Coronary artery (tissue), 2 donors: ENCODE data around the gene MSH4.
A peak's percentile ranks its signal among the peaks of the same experiment; 100 is the strongest.
"Not testable (repeated sequence)": the region's sequence is repeated elsewhere in the genome, so short reads cannot be mapped to it uniquely, and the experiment has no call there.

Experiments
- DNase-seq: peaks from one replicate; pipeline ENCODE4 v3.0.0-alpha.2; 2017; ENCODE audit warnings: low spot score
- H3K27ac ChIP-seq, 2 donors: fragments of 200-600 bp; sonication (generic); one replicate each; pipeline ENCODE4 v1.5.1; 2016 to 2019
- H3K4me3 ChIP-seq: fragments of 200-600 bp; sonication (generic); 2 replicates; pipeline ENCODE4 v1.5.1; 2016; ENCODE audit warnings: mild to moderate bottlenecking, moderate library complexity
- CTCF ChIP-seq: fragments of 200-600 bp; sonication (generic); IDR thresholded peaks from one replicate; pipeline ENCODE4 v1.5.1; 2019; ENCODE audit warnings: antibody characterized with exemption

The MSH4 gene

GRCh38 chr1:75771978-75772377, 24.7 kb upstream of the MSH4 start:
- Histone ChIP-seq H3K27ac (no peak overlapping the region), H3K4me3 (no peak overlapping the region)
- no peak for DNase-seq
- TF ChIP-seq CTCF: no peak

- H3K4me3 ChIP-seq, DNase-seq, H3K27ac ChIP-seq: not testable (repeated sequence)
These were observed 18.9 kb upstream of the MSH4 start for GRCh38 chr1:75777812-75778211.

GRCh38 chr1:75778694-75779093, 18.0 kb upstream of the MSH4 start:
- not testable (repeated sequence) for H3K27ac ChIP-seq, DNase-seq, H3K4me3 ChIP-seq

GRCh38 chr1:75780183-75780582, 16.5 kb upstream of the MSH4 start:
- not testable (repeated sequence) for H3K4me3 ChIP-seq, DNase-seq, H3K27ac ChIP-seq

GRCh38 chr1:75783920-75784319, 12.8 kb upstream of the MSH4 start:
- H3K27ac ChIP-seq, DNase-seq, H3K4me3 ChIP-seq: not testable (repeated sequence)

- DNase-seq: no peak
- peak overlapping the region; percentile 78 for H3K4me3 ChIP-seq
- TF ChIP-seq CTCF: no peak
- peak overlapping the region; percentile 77 to 89 for H3K27ac ChIP-seq
These were observed 11.2 kb upstream of the MSH4 start for GRCh38 chr1:75785320-75785982.

- DNase-seq: peak; percentile 96
- peak within 1 kb of the TSS; percentile 78 for H3K4me3 ChIP-seq
- peak within 1 kb of the TSS; percentile 77 to 89 for H3K27ac ChIP-seq
- TF ChIP-seq CTCF: no peak
These were observed 10.5 kb upstream of the MSH4 start, which contains the start of gene RABGGTB for GRCh38 chr1:75785983-75786853. RABGGTB (plus strand) TSS chr1:75786256; CDS start chr1:75786272, 16 bp downstream.

- H3K27ac ChIP-seq: peak overlapping the region in 1 of 2 donors; percentile 77
- DNase-seq: no peak
- peak overlapping the region; percentile 78 for H3K4me3 ChIP-seq
- no peak for TF ChIP-seq CTCF
These were observed 9.7 kb upstream of the MSH4 start for GRCh38 chr1:75786901-75787493.

GRCh38 chr1:75787524-75787923, 9.2 kb upstream of the MSH4 start:
- no peak for DNase-seq
- Histone ChIP-seq H3K27ac (peak overlapping the region; percentile 13 to 77), H3K4me3 (peak overlapping the region; percentile 78)
- no peak for TF ChIP-seq CTCF
